ENCODE data around the gene SSR2. TPM values are rescaled to one million over a fixed set of nuclear protein-coding genes. Genes with fewer than 3 reads are reported as not detected.
A peak's percentile ranks its signal among the peaks of the same experiment; 100 is the strongest.

Gene SSR2
- total RNA-seq, 1 donor from 2014 or later, result 236 TPM

DNA sequence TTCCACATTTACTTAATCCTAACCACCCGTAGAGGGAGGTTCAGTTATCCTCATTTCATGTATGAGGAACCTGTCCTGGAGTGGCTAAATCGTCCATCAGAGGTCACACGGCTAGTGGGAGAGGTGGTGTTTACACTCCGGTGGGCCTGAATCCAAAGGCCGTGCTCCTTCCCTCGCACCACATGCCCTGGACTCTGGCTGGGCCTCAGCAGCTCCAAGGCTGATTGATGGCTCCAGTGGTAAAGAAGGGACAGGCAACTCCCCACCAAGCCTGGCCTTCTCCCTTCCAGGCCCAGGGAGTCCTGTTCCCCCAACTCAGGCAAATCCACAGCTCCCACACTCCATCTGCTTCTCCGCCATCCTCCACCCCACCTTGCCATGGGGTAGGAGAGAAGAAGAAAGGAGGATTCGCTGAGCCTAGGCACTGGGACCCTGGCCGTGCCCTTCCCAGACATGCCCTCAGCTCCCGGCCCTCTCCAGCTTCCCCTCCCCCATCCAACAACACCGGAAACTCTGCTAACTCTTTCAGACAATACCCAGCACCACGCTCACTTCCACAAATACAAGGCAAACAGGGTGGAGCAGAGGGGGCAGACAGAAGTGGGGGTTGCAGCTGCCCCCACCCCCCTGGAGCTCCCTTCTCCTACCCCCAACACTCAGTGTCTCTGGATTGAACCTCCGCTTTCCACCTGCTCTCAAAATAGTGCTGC lies 53.3 kb downstream of the SSR2 start:
- TF ChIP-seq CTCF (IDR thresholded peaks at IDR 0.05; ENCODE audit: insufficient read depth, low read depth, low read length), result no peak
- no peak for TF ChIP-seq EZH2 (IDR thresholded peaks at IDR 0.05; ENCODE audit: insufficient read depth, low read length)
- no peaks in the 10 kb centered on the region for H3K9me3 ChIP-seq (ENCODE audit: insufficient read depth, low read depth, low read length)
- H3K9ac ChIP-seq (ENCODE audit: low read length), result peak overlapping the region; percentile 38
- no peak overlapping the region for H2AFZ ChIP-seq (ENCODE audit: low read depth, low read length)
- H3K79me2 ChIP-seq (ENCODE audit: insufficient read depth, low read length), result peaks cover 82% of the 10 kb centered on the region
- peak overlapping the region; percentile 45 for H3K27ac ChIP-seq (ENCODE audit: low read depth, low read length)
- no peak overlapping the region for H3K4me3 ChIP-seq (ENCODE audit: insufficient read depth, low read depth, low read length)
- peaks cover 42% of the 10 kb centered on the region for H3K4me1 Mint-ChIP-seq (ENCODE audit: low read depth, unreplicated experiment)
- peaks cover 85% of the 10 kb centered on the region for H4K20me1 ChIP-seq (ENCODE audit: insufficient read depth, low read length)
- no peak for DNase-seq (ENCODE audit: low read depth)
- no peaks in the 10 kb centered on the region for H3K9me3 Mint-ChIP-seq (ENCODE audit: unreplicated experiment)
- peaks cover 55% of the 10 kb centered on the region for H3K36me3 ChIP-seq (ENCODE audit: insufficient read depth, low read length)
- no peaks in the 10 kb centered on the region for H3K27me3 ChIP-seq (ENCODE audit: insufficient read depth, low read length)
- H3K36me3 Mint-ChIP-seq (ENCODE audit: low read depth, unreplicated experiment), result peaks cover 26% of the 10 kb centered on the region
- FAIRE-seq, result no peak
- H3K4me1 ChIP-seq (ENCODE audit: insufficient read depth, low read length), result peaks cover 53% of the 10 kb centered on the region
- peak overlapping the region; percentile 77 for H3K27ac Mint-ChIP-seq (ENCODE audit: unreplicated experiment)
- no peaks in the 10 kb centered on the region for H3K27me3 Mint-ChIP-seq (ENCODE audit: low read depth, unreplicated experiment)
- H3K4me2 ChIP-seq (ENCODE audit: low read length), result peak overlapping the region; percentile 39
- H3K4me3 Mint-ChIP-seq (ENCODE audit: unreplicated experiment), result no peak overlapping the region

GRCh38 chr1:155966750-155967149 lies 54.0 kb downstream of the SSR2 start:
- H3K27me3 ChIP-seq (ENCODE audit: insufficient read depth, low read length), result no peaks in the 10 kb centered on the region
- Mint-ChIP-seq H3K27me3 (ENCODE audit: low read depth, unreplicated experiment) (no peaks in the 10 kb centered on the region), H3K36me3 (ENCODE audit: low read depth, unreplicated experiment) (peaks cover 30% of the 10 kb centered on the region), H3K27ac (ENCODE audit: unreplicated experiment) (no peak overlapping the region), H3K9me3 (ENCODE audit: unreplicated experiment) (no peaks in the 10 kb centered on the region), H3K4me1 (ENCODE audit: low read depth, unreplicated experiment) (peaks cover 48% of the 10 kb centered on the region), H3K4me3 (ENCODE audit: unreplicated experiment) (no peak overlapping the region)
- H3K9me3 ChIP-seq (ENCODE audit: insufficient read depth, low read depth, low read length), result no peaks in the 10 kb centered on the region
- no peak overlapping the region for H2AFZ ChIP-seq (ENCODE audit: low read depth, low read length)
- peaks cover 59% of the 10 kb centered on the region for H3K36me3 ChIP-seq (ENCODE audit: insufficient read depth, low read length)
- peaks cover 82% of the 10 kb centered on the region for H3K79me2 ChIP-seq (ENCODE audit: insufficient read depth, low read length)
- H3K4me1 ChIP-seq (ENCODE audit: insufficient read depth, low read length), result peaks cover 53% of the 10 kb centered on the region
- TF ChIP-seq EZH2 (IDR thresholded peaks at IDR 0.05; ENCODE audit: insufficient read depth, low read length) (no peak), CTCF (IDR thresholded peaks at IDR 0.05; ENCODE audit: insufficient read depth, low read depth, low read length) (no peak)
- H3K27ac ChIP-seq (ENCODE audit: low read depth, low read length), result no peak overlapping the region
- FAIRE-seq (no peak), DNase-seq (ENCODE audit: low read depth) (no peak)
- peak overlapping the region; percentile 38 for H3K9ac ChIP-seq (ENCODE audit: low read length)
- H3K4me2 ChIP-seq (ENCODE audit: low read length), result no peak overlapping the region
- peaks cover 81% of the 10 kb centered on the region for H4K20me1 ChIP-seq (ENCODE audit: insufficient read depth, low read length)
- H3K4me3 ChIP-seq (ENCODE audit: insufficient read depth, low read depth, low read length), result no peak overlapping the region

- Mint-ChIP-seq H3K27me3 (ENCODE audit: low read depth, unreplicated experiment) (no peaks in the 10 kb centered on the region), H3K4me1 (ENCODE audit: low read depth, unreplicated experiment) (peaks cover 47% of the 10 kb centered on the region), H3K9me3 (ENCODE audit: unreplicated experiment) (no peaks in the 10 kb centered on the region), H3K4me3 (ENCODE audit: unreplicated experiment) (no peak overlapping the region), H3K27ac (ENCODE audit: unreplicated experiment) (no peak overlapping the region), H3K36me3 (ENCODE audit: low read depth, unreplicated experiment) (peaks cover 33% of the 10 kb centered on the region)
- Histone ChIP-seq H3K79me2 (ENCODE audit: insufficient read depth, low read length) (peaks cover 82% of the 10 kb centered on the region), H3K36me3 (ENCODE audit: insufficient read depth, low read length) (peaks cover 63% of the 10 kb centered on the region), H3K9ac (ENCODE audit: low read length) (no peak overlapping the region), H3K4me1 (ENCODE audit: insufficient read depth, low read length) (peaks cover 58% of the 10 kb centered on the region), H3K27me3 (ENCODE audit: insufficient read depth, low read length) (no peaks in the 10 kb centered on the region), H3K9me3 (ENCODE audit: insufficient read depth, low read depth, low read length) (no peaks in the 10 kb centered on the region), H4K20me1 (ENCODE audit: insufficient read depth, low read length) (peaks cover 82% of the 10 kb centered on the region), H3K4me3 (ENCODE audit: insufficient read depth, low read depth, low read length) (no peak overlapping the region), H2AFZ (ENCODE audit: low read depth, low read length) (no peak overlapping the region), H3K27ac (ENCODE audit: low read depth, low read length) (no peak overlapping the region), H3K4me2 (ENCODE audit: low read length) (no peak overlapping the region)
- no peak for FAIRE-seq
- TF ChIP-seq CTCF (IDR thresholded peaks at IDR 0.05; ENCODE audit: insufficient read depth, low read depth, low read length) (peak; percentile 6), EZH2 (IDR thresholded peaks at IDR 0.05; ENCODE audit: insufficient read depth, low read length) (no peak)
- DNase-seq (ENCODE audit: low read depth), result no peak
These were observed 54.6 kb downstream of the SSR2 start for GRCh38 chr1:155966135-155966534.
